ENCODE data around the gene IRAK2. TPM values are rescaled to one million over a fixed set of nuclear protein-coding genes. Genes with fewer than 3 reads are reported as not detected.

IRAK2 gene
- total RNA-seq, 1 donor from 2014 or later = 2.0 TPM

DNA sequence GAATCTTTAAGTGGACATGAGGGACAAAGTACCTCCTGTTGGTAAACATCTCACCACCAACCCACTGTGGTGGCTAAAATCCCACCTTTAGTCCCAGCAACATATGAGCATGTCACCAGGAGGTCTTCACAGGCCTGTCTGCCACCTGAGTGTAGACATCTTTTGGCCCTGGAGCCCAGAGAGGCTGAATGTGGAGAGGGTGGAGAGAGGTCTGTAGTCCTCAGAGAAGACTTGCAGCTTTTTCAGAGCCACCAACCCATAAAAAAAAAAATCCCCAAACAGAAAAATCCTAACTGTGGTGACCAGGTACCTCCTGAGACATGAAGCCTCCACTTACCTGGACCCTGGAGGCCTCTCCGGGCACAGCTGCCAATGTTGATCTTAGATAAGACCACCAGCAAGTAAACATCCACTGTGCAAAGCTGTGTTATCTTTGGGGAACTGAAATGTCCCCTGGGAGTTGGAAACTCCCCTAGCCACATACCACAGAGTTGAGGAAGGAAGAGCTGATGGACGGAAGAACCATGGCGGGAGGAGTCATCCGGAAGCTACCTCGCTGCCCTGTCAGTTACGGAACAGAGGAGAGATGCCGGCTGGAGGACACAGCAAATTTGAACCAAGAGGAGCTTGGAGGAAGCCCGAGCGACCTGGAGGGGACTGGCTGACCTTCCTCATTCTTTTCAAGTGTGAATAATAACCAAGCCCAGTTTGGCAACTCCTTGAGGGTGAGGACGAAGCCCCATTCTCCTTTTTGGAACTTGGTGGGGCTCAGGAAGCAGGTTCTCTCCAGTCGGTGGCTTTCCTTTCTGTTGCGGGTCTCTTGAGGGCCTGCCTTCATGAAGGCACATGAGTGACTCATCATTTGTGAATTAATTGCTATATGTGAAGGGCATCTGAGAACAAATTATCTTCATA lies 128.0 kb downstream of the IRAK2 start, which contains the start of gene GHRL:
Gene GHRL, minus strand, starts transcription at position 443 of the 915 bp plus-strand sequence. CDS start 2,767 bp downstream, outside the sequence.
- Histone ChIP-seq H3K4me1 (ENCODE audit: insufficient read depth, low read length) (peaks cover 7% of the 10 kb centered on the region), H3K79me2 (ENCODE audit: insufficient read depth, low read length) (no peaks in the 10 kb centered on the region), H3K36me3 (ENCODE audit: insufficient read depth, low read length) (peaks cover 6% of the 10 kb centered on the region), H3K27ac (ENCODE audit: low read depth, low read length) (no peak within 1 kb of the TSS), H3K27me3 (ENCODE audit: insufficient read depth, low read length) (no peaks in the 10 kb centered on the region), H2AFZ (ENCODE audit: low read depth, low read length) (no peak within 1 kb of the TSS), H3K9me3 (ENCODE audit: insufficient read depth, low read depth, low read length) (no peaks in the 10 kb centered on the region), H3K4me2 (ENCODE audit: low read length) (no peak within 1 kb of the TSS), H3K9ac (ENCODE audit: low read length) (no peak within 1 kb of the TSS), H4K20me1 (ENCODE audit: insufficient read depth, low read length) (peaks cover 4% of the 10 kb centered on the region), H3K4me3 (ENCODE audit: insufficient read depth, low read depth, low read length) (no peak within 1 kb of the TSS)
- Mint-ChIP-seq H3K4me1 (ENCODE audit: low read depth, unreplicated experiment) (peaks cover 2% of the 10 kb centered on the region), H3K36me3 (ENCODE audit: low read depth, unreplicated experiment) (peaks cover 29% of the 10 kb centered on the region), H3K4me3 (ENCODE audit: unreplicated experiment) (no peak within 1 kb of the TSS), H3K9me3 (ENCODE audit: unreplicated experiment) (no peaks in the 10 kb centered on the region), H3K27ac (ENCODE audit: unreplicated experiment) (no peak within 1 kb of the TSS), H3K27me3 (ENCODE audit: low read depth, unreplicated experiment) (no peaks in the 10 kb centered on the region)
- FAIRE-seq (no peak), DNase-seq (ENCODE audit: low read depth) (no peak)
- TF ChIP-seq, protein P1, sequence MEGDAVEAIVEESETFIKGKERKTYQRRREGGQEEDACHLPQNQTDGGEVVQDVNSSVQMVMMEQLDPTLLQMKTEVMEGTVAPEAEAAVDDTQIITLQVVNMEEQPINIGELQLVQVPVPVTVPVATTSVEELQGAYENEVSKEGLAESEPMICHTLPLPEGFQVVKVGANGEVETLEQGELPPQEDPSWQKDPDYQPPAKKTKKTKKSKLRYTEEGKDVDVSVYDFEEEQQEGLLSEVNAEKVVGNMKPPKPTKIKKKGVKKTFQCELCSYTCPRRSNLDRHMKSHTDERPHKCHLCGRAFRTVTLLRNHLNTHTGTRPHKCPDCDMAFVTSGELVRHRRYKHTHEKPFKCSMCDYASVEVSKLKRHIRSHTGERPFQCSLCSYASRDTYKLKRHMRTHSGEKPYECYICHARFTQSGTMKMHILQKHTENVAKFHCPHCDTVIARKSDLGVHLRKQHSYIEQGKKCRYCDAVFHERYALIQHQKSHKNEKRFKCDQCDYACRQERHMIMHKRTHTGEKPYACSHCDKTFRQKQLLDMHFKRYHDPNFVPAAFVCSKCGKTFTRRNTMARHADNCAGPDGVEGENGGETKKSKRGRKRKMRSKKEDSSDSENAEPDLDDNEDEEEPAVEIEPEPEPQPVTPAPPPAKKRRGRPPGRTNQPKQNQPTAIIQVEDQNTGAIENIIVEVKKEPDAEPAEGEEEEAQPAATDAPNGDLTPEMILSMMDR (IDR thresholded peaks at IDR 0.05; ENCODE audit: insufficient read depth, low read depth, low read length) = no peak
- TF ChIP-seq EZH2 (IDR thresholded peaks at IDR 0.05; ENCODE audit: insufficient read depth, low read length) = no peak

Other genes with a start within 250 kb of the IRAK2 start
- 20.1 and 23.9 TPM in 2 replicates for gene IL17RC, start 247.8 kb upstream of the IRAK2 start, total RNA-seq
- 18.8 and 26.2 TPM in 2 replicates for gene CRELD1, start 231.1 kb upstream of the IRAK2 start, total RNA-seq
- 2.2 and 2.4 TPM in 2 replicates for gene PRRT3, start 212.5 kb upstream of the IRAK2 start, total RNA-seq
- 59.7 and 61.0 TPM in 2 replicates for gene EMC3, start 178.1 kb upstream of the IRAK2 start, total RNA-seq
- 2.8 and 3.7 TPM in 2 replicates for gene FANCD2, start 138.5 kb upstream of the IRAK2 start, total RNA-seq
- gene FANCD2OS, start 56.7 kb upstream of the IRAK2 start, total RNA-seq = not detected in 2 replicates
- 120 and 136 TPM in 2 replicates for gene BRK1, start 49.2 kb upstream of the IRAK2 start, total RNA-seq
- gene VHL, start 23.1 kb upstream of the IRAK2 start, total RNA-seq = 34.6 and 39.1 TPM in 2 replicates
- 28.8 and 29.5 TPM in 2 replicates for gene TATDN2, start 83.5 kb downstream of the IRAK2 start, total RNA-seq
- not detected in 2 replicates for gene GHRL, start 128.0 kb downstream of the IRAK2 start, total RNA-seq
- 233 and 245 TPM in 2 replicates for gene SEC13, start 156.2 kb downstream of the IRAK2 start, total RNA-seq

Data from astrocyte (in vitro differentiated cells and primary cell).